Esophagus muscularis mucosa (tissue), 4 donors: ENCODE data around the gene XXYLT1. TPM values are rescaled to one million over a fixed set of nuclear protein-coding genes. Genes with fewer than 3 reads are reported as not detected.

Source experiments
- DNase-seq: peaks from one replicate; pipeline ENCODE4 v3.0.0-alpha.2; 2017; ENCODE audit errors: extremely low spot score
- H3K27ac ChIP-seq, 4 donors: fragments of 200-600 bp; sonication (generic); replicated peaks in 1 of 4; 1 replicate in 3 of 4; 2 replicates in 1 of 4; pipeline ENCODE4 v1.5.1; 2016 to 2019; ENCODE audit warnings: mild to moderate bottlenecking in 1 of 4
- H3K27me3 ChIP-seq, 4 donors: fragments of 200-600 bp; sonication (generic); one replicate each; pipeline versions ENCODE4 v1.5.1 to v1.6.0; 2016 to 2019
- H3K36me3 ChIP-seq, 4 donors: fragments of 200-600 bp; sonication (generic); one replicate each; pipeline ENCODE4 v1.5.1; 2016 to 2019
- H3K4me1 ChIP-seq, 4 donors: fragments of 200-600 bp; sonication (generic); one replicate each; pipeline ENCODE4 v1.5.1; 2016 to 2019
- H3K4me3 ChIP-seq, 4 donors: fragments of 200-600 bp; sonication (generic); 1 replicate in 2 of 4; 2 replicates in 2 of 4; pipeline ENCODE4 v1.5.1; 2016 to 2019; ENCODE audit warnings: mild to moderate bottlenecking in 4 of 4, moderate library complexity in 1 of 4
- H3K9me3 ChIP-seq, 4 donors: fragments of 200-600 bp; sonication (generic); 1 replicate in 3 of 4; 2 replicates in 1 of 4; pipeline ENCODE4 v1.5.1; 2016 to 2019
- EP300 ChIP-seq: sonication (generic); formaldehyde crosslinking; IDR thresholded peaks from one replicate; pipeline ENCODE4 v1.6.1; 2017; ENCODE audit warnings: antibody characterized with exemption
- POLR2A ChIP-seq: fragments of 450-650 bp; IDR thresholded peaks from one replicate; pipeline ENCODE4 v1.6.1; 2017; ENCODE audit warnings: antibody characterized with exemption, moderate library complexity, mild to moderate bottlenecking, low read depth
- POLR2AphosphoS5 ChIP-seq, 2 donors: sonication (generic); formaldehyde crosslinking; IDR thresholded peaks; one replicate each; pipeline ENCODE4 v1.6.1; 2017; ENCODE audit warnings: antibody characterized with exemption in 2 of 2
- WGBS: methylation state at CpG from one replicate; pipeline ENCODE4 v1.1.5; 2018; 5-methylcytosine and 5-hydroxymethylcytosine counted together
- intact Hi-C: fragments of 100-400 bp; cut with DNase I; formaldehyde crosslinking; loops from one replicate; pipeline ENCODE4 v1.15.1; 2023
- total RNA-seq, 4 donors: library from RNA; depleted of rRNA; stranded (reverse); fragments of >200 nt; gene quantifications; one replicate each; pipeline versions ENCODE4 v1.1.0 to v1.2.1, GENCODE V29; 2016
- TF ChIP-seq, protein P1 (sequence below), 3 experiments: fragments of 200-600 bp in 2 of 3; fragments of 450-650 bp in 1 of 3; sonication (generic) in 2 of 3; IDR thresholded peaks; one replicate each; pipeline ENCODE4 v1.5.1; 2017 to 2019; ENCODE audit warnings: antibody characterized with exemption in 3 of 3, mild to moderate bottlenecking in 2 of 3, moderate library complexity in 1 of 3

Gene XXYLT1
- total RNA-seq, 4 donors from 2014 or later: 8.8 to 18.5 (median 13.9) TPM

DNA sequence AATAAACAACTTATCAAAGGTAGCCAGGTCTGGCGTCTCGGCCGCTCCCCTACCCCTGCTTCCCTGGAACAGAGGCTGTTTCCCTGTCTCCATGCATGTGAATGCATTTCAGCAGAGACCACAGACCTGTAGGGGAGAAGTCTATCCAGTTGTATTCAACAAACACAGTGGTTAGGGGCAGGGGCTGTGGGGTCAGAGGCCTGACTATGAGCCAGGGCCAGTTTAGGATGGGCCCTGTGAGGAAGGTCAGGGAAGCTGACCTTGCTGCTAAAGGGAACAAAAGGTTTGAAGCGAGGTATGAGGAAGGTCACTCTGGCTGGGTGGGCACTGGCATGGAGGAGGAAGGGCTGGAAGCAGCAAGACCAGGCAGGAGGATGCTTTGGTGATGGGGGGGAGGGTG is 184.6 kb downstream of the XXYLT1 start:
- Histone ChIP-seq H3K4me1 (peaks cover 4 to 21% (median 11%) of the 10 kb centered on the region in 4 donors), H3K27ac (no peak overlapping the region), H3K9me3 (no peaks in the 10 kb centered on the region), H3K27me3 (no peaks in the 10 kb centered on the region), H3K4me3 (no peak overlapping the region), H3K36me3 (no peaks in the 10 kb centered on the region)
- DNase-seq: no peak
- TF ChIP-seq, protein P1, sequence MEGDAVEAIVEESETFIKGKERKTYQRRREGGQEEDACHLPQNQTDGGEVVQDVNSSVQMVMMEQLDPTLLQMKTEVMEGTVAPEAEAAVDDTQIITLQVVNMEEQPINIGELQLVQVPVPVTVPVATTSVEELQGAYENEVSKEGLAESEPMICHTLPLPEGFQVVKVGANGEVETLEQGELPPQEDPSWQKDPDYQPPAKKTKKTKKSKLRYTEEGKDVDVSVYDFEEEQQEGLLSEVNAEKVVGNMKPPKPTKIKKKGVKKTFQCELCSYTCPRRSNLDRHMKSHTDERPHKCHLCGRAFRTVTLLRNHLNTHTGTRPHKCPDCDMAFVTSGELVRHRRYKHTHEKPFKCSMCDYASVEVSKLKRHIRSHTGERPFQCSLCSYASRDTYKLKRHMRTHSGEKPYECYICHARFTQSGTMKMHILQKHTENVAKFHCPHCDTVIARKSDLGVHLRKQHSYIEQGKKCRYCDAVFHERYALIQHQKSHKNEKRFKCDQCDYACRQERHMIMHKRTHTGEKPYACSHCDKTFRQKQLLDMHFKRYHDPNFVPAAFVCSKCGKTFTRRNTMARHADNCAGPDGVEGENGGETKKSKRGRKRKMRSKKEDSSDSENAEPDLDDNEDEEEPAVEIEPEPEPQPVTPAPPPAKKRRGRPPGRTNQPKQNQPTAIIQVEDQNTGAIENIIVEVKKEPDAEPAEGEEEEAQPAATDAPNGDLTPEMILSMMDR (IDR thresholded peaks at IDR 0.05): no peak
- intact Hi-C loops: no loop called here
- WGBS: 96% methylated on average over 4 of the region's 4 CpGs

DNA sequence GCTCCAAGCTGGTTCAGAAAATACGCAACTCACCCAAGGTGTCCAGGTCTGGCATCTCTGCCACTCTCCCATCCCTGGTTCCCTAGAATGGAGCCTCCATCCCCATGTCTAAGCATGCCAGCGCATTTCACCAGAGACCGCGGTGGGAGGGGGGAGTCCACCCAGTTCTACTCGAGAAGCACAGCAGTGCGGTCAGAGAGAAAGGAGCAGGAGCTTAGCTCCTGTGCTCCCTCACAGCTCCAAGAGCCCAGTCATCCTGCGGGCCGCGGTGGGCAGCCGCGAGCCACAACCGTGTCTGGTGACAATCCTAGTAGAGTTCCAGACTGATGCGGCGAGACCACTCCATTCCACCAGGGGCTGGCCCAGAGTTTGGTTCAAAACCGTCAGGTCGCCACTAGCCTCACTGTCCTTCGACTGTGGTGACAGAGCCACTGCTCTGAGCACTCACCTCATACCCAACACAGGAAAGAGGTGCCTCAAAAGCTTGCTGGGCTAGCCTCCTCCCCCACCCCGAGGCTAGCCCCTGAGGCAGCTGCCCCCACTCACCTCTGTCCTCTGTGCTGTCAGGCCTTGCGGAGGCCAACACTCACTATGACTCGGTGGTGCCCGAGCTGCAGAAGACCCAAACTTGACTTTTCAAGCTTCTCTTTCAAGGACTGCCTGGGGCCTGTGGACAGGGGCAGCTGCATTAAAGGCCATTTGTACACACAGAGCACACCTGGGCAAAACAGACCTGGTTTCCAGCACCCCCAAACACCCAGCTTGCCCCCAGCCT is 185.4 kb downstream of the XXYLT1 start:
- Histone ChIP-seq H3K4me3 (no peak overlapping the region), H3K4me1 (peaks cover 12 to 29% (median 19%) of the 10 kb centered on the region in 4 donors), H3K27ac (no peak overlapping the region), H3K36me3 (no peaks in the 10 kb centered on the region), H3K9me3 (no peaks in the 10 kb centered on the region), H3K27me3 (no peaks in the 10 kb centered on the region)
- intact Hi-C loops: no loop called here
- TF ChIP-seq, protein P1 (IDR thresholded peaks at IDR 0.05): no peak
- TF ChIP-seq POLR2AphosphoS5 (IDR thresholded peaks at IDR 0.05) (no peak), POLR2A (no peak), EP300 (no peak)
- WGBS: 91% methylated on average over 14 of the region's 21 CpGs
- no peak for DNase-seq

DNA sequence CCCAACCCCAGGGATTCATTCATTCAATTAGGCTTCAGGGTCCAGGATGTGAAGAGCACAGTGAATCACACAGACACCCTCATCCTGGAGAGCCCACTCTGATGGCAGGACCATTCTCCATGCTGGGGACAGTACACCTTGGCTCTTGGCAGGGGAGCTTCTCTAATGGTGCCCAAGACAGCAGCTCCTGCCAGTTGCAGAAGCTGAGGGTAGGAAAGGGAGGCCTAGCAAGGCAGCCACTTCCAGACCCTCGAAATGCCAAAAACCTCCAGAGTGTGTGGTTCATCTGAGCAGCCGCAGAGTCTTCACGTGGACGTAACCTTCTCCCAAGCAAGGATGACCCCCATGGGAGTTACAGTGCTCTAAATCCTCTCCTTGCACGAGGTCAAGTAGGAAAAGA is 186.2 kb downstream of the XXYLT1 start:
- no peak for DNase-seq
- intact Hi-C loops: no loop called here

DNA sequence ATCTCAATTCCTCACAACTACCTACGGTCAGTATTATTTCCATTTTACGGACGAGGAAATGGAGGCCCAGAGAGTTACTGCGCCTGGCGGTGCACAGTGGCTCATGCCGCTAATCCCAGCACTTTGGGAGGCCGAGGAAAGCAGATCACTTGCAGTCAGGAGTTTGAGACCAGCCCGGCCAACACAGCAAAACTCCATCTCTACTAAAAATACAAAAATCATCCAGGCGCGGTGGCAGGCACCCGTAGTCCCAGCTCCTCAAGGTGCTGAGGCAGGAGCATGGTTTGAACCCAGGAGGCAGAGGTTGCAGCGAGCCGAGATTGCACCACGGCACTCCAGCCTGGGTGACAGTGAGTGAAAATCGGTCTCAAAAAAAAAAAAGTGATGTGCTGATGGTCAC is 187.3 kb downstream of the XXYLT1 start:
- 94% methylated on average over 15 of the region's 15 CpGs for WGBS
- Histone ChIP-seq H3K27ac (no peak overlapping the region), H3K4me1 (peaks cover 15 to 40% (median 29%) of the 10 kb centered on the region in 4 donors), H3K9me3 (no peaks in the 10 kb centered on the region), H3K4me3 (no peak overlapping the region), H3K27me3 (no peaks in the 10 kb centered on the region), H3K36me3 (no peaks in the 10 kb centered on the region)
- TF ChIP-seq, protein P1 (IDR thresholded peaks at IDR 0.05): no peak
- no peak for TF ChIP-seq POLR2AphosphoS5 (IDR thresholded peaks at IDR 0.05)
- TF ChIP-seq POLR2A: no peak
- intact Hi-C loops: no loop called here
- no peak for DNase-seq

More for the DNA sequence above, 186.2 kb downstream of the XXYLT1 start:
- H3K4me1 ChIP-seq: peaks cover 15 to 37% (median 26%) of the 10 kb centered on the region in 4 donors
- no peaks in the 10 kb centered on the region for H3K36me3 ChIP-seq
- H3K27ac ChIP-seq: no peak overlapping the region
- H3K27me3 ChIP-seq: no peaks in the 10 kb centered on the region
- no peak overlapping the region for H3K4me3 ChIP-seq
- H3K9me3 ChIP-seq: no peaks in the 10 kb centered on the region
- no peak for TF ChIP-seq POLR2AphosphoS5 (IDR thresholded peaks at IDR 0.05)
- TF ChIP-seq POLR2A: no peak
- TF ChIP-seq, protein P1 (IDR thresholded peaks at IDR 0.05): no peak
- no peak for TF ChIP-seq EP300
- WGBS: 64% methylated on average over 5 of the region's 5 CpGs

DNA sequence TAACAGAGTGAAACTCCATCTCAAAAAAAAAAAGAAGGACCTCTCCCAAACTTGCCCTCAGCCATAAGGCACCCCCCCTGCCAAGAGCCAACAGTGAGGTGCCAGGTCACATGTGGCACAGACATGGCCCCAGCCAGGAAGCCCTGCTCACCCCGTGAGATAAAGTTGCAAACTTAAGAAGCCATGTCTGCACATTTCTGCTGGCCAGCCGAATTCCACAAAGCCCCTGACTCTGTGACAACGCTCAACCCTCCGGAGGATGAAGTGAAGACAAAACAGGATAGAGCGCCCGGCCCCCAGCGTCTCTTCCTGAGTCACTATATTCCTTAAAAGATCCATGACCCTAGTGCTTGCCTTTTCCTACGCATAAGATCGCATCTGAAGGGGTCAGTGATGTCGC is 188.1 kb downstream of the XXYLT1 start:
- H3K27ac ChIP-seq: no peak overlapping the region
- DNase-seq: no peak
- TF ChIP-seq, protein P1 (IDR thresholded peaks at IDR 0.05): no peak
- no peak for TF ChIP-seq EP300
- TF ChIP-seq POLR2A: no peak
- no peak for TF ChIP-seq POLR2AphosphoS5 (IDR thresholded peaks at IDR 0.05)

More for the DNA sequence above, 188.1 kb downstream of the XXYLT1 start:
- Histone ChIP-seq H3K36me3 (no peaks in the 10 kb centered on the region), H3K27me3 (no peaks in the 10 kb centered on the region), H3K4me3 (no peak overlapping the region), H3K4me1 (peaks cover 15 to 40% (median 29%) of the 10 kb centered on the region in 4 donors), H3K9me3 (no peaks in the 10 kb centered on the region)
- intact Hi-C loops: no loop called here
- WGBS: 92% methylated on average over 10 of the region's 10 CpGs
